OCI-LY1 (cell line): ENCODE data around the gene PRPF31.

ENCODE experiments used
- EZH2 ChIP-seq: fragments of 200-600 bp; sonication (generic), shearing (Covaris generic); IDR thresholded peaks from 2 replicates; pipeline ENCODE4 v1.8.0; 2017; ENCODE audit warnings: borderline replicate concordance, mixed run types, mild to moderate bottlenecking, antibody characterized with exemption, low read length, moderate library complexity, mixed read lengths
- TF ChIP-seq, protein P1 (sequence below): fragments of 200-600 bp; sonication (generic), shearing (Covaris generic); IDR thresholded peaks from 2 replicates; pipeline ENCODE4 v1.5.1; 2017; ENCODE audit warnings: mild to moderate bottlenecking, antibody characterized with exemption, low read length, moderate library complexity, mixed read lengths

DNA sequence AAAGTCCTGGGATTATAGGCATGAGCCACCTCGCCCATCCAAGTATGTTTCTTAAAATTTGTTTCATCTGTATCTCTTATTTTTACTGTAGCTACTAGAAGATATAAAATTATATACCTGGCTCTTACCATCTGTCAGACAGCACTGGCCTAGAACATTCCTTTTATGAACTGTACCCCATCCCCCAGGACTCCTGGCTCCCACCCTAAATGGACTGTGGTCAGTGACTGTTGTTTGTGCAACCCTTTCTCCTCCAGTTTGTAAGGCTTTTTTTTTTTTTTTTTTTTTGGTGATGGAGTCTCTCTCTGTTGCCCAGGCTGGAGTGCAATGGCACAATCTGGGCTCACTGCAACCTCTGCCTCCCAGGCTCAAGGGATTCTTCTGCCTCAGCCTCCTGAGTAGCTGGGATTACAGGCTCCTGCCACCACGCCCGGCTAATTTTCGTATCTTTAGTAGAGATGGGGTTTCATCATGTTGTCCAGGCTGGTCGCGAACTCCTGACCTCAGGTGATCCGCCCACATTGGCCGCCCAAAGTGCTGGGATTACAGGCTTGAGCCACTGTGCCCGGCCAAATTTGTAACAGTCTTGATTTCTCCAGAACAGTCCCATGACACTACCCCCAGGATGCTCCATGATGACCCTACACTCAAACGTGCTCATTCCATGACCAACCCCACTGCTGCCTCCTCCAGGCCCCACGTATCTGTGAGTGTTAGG, 10.4 kb upstream of the PRPF31 start:
- TF ChIP-seq, protein P1, sequence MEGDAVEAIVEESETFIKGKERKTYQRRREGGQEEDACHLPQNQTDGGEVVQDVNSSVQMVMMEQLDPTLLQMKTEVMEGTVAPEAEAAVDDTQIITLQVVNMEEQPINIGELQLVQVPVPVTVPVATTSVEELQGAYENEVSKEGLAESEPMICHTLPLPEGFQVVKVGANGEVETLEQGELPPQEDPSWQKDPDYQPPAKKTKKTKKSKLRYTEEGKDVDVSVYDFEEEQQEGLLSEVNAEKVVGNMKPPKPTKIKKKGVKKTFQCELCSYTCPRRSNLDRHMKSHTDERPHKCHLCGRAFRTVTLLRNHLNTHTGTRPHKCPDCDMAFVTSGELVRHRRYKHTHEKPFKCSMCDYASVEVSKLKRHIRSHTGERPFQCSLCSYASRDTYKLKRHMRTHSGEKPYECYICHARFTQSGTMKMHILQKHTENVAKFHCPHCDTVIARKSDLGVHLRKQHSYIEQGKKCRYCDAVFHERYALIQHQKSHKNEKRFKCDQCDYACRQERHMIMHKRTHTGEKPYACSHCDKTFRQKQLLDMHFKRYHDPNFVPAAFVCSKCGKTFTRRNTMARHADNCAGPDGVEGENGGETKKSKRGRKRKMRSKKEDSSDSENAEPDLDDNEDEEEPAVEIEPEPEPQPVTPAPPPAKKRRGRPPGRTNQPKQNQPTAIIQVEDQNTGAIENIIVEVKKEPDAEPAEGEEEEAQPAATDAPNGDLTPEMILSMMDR, result no peak
- no peak for TF ChIP-seq EZH2
